ENCODE measurements around the gene PRR33.

Gene PRR33

DNA sequence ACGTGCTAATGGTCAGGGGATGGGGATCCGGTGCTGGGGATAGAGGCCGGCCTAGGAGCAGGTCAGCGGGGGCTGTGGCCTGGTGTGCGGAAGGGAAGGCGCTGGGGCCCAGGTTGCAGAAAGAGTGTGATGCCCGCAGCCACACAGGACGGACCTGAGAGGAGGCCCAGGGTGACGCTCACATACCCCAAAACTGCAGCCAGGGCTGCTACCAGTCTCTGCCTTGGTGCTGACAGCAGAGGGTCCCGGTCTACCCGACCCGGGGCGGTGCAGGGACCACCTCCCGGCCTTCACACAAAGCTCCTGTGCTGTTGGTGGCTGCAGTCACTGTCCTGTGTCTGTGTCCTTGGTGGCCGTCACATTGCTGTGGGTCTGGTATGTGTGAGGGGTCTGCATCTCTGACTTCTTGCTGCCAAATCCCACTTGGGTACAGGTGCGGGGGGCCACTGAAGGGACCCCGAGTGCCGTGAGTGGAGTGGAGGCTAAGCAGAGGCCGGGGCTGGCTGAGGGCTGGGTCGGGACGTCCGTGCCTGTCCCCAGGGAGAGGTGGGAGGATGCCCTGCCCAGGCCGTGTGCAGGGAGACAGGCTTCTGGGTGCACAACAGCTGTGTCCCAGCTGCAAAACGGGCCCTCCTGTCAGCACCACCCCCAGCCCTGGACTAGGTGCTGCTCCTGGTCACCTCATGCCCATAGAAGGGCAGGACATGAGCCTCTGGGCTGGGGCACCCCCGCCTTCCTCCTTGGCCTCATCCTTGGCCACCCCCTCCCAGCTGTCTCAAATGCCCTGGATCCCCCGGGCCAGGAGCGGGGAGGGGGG lies 37.4 kb downstream of the PRR33 start:
- no peak for DNase-seq (ENCODE audit: low read depth, low spot score)
- no peak overlapping the region for H3K4me3 ChIP-seq (ENCODE audit: low read depth, low read length)
- TF ChIP-seq, protein P1, sequence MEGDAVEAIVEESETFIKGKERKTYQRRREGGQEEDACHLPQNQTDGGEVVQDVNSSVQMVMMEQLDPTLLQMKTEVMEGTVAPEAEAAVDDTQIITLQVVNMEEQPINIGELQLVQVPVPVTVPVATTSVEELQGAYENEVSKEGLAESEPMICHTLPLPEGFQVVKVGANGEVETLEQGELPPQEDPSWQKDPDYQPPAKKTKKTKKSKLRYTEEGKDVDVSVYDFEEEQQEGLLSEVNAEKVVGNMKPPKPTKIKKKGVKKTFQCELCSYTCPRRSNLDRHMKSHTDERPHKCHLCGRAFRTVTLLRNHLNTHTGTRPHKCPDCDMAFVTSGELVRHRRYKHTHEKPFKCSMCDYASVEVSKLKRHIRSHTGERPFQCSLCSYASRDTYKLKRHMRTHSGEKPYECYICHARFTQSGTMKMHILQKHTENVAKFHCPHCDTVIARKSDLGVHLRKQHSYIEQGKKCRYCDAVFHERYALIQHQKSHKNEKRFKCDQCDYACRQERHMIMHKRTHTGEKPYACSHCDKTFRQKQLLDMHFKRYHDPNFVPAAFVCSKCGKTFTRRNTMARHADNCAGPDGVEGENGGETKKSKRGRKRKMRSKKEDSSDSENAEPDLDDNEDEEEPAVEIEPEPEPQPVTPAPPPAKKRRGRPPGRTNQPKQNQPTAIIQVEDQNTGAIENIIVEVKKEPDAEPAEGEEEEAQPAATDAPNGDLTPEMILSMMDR (IDR thresholded peaks at IDR 0.05; ENCODE audit: low read depth, low read length): no peak
- in situ Hi-C loops (cut with HindIII; ENCODE audit: low sequenced_read_pairs): no loop called here

- no peak overlapping the region for H3K4me3 ChIP-seq (ENCODE audit: low read depth, low read length)
- DNase-seq (ENCODE audit: low read depth, low spot score): no peak
- TF ChIP-seq, protein P1 (IDR thresholded peaks at IDR 0.05; ENCODE audit: low read depth, low read length): no peak
- in situ Hi-C loops (cut with HindIII; ENCODE audit: low sequenced_read_pairs): no loop called here
Observed at GRCh38 chr11:1853376-1854131, 38.1 kb downstream of the PRR33 start.

DNA sequence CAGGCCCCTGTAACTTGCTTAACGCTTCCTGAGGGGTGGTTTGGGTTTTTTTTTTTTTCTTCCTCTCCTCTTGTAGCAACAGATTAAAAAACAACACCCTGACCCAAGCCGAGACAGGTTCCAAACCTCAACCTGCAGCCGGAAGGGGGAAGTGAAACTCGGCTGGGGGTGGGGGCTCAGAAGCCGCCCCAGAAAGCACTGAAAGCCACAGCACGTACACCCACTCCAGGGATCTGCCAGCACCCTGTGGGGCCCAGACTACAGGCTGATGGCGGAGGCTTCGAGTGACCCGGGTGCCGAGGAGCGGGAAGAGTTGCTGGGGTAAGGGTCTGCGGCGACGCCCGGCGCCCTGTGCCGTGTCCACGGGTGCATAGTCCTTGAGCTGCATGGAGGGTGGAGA lies 38.8 kb downstream of the PRR33 start, which contains the start of gene LSP1:
Gene LSP1, plus strand, starts transcription at position 208 of the 400 bp plus-strand sequence. Its CDS starts 61 bp downstream, at position 269.
- no peak within 1 kb of the TSS for H3K4me3 ChIP-seq (ENCODE audit: low read depth, low read length)
- in situ Hi-C loops (cut with HindIII; ENCODE audit: low sequenced_read_pairs): no loop called here
- TF ChIP-seq, protein P1 (IDR thresholded peaks at IDR 0.05; ENCODE audit: low read depth, low read length): no peak
- no peak for DNase-seq (ENCODE audit: low read depth, low spot score)

DNA sequence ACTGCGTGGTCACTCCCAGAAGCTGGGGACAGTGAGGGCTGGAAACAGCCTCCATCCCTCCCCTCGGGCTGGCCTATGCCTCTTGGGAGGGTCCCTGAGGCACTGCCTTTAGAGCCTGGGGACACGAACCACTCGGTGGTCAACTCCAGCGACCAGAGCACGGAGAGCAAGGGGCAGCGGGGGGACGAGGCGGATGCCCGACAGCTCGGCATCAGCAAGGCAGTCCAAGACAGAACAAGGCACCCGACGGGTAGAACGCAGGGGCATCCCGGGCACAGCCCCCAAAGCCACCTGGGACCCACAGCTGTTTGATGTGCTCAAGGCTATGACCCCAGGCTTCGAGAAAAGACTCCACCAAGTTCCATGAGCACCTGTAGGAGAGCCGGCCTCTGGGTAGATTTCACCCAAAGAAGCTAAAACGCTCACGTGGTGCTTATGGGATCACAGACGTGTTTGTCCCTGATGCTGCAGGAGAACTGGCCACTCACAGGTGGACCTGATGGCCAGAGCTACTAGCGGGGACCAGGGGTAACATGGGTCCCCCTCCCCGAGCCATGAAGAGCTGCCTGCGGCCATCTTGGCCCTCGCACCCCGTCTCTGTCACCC lies 39.3 kb downstream of the PRR33 start:
- no peak overlapping the region for H3K4me3 ChIP-seq (ENCODE audit: low read depth, low read length)

DNA sequence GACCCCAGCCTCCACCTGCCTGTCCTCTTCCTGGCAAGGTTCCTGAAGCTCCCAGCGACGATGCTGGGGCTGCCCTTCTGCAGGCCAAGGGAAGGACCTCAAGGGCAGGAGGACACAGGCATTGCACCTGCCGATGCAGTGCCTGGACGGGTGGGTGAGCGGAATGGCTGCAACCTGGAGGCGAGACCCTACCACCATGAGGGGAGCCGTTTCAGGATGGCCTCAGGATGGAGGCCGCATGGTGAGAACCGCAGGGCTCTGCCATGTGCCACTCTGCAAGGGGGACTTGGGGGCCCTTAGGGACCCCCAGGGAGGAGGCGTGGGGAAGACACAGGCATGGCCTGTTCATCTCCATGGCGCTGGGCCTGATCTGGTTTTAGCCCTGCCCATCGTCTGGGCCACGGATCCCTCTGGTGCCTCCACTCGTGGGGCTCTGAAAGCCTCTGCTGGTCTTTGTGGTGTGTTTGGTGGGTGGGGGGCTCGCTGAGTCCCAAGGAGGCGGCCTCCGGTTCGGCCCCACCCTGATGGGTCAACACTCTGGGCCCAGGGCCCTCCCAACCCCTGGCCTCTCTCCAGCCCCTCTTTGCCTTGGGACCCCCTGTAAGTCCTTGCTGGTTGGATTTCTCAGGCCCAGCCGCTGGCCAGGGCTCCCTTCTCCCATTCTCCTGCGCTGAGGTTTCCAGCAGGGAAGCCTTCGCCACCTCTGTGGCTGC lies 40.1 kb downstream of the PRR33 start:
- H3K4me3 ChIP-seq (ENCODE audit: low read depth, low read length): no peak overlapping the region
- no peak for DNase-seq (ENCODE audit: low read depth, low spot score)
- in situ Hi-C loops (cut with HindIII; ENCODE audit: low sequenced_read_pairs): no loop called here
- TF ChIP-seq, protein P1 (IDR thresholded peaks at IDR 0.05; ENCODE audit: low read depth, low read length): no peak

More for the DNA sequence above, 39.3 kb downstream of the PRR33 start:
- TF ChIP-seq, protein P1 (IDR thresholded peaks at IDR 0.05; ENCODE audit: low read depth, low read length): no peak
- no peak for DNase-seq (ENCODE audit: low read depth, low spot score)
- in situ Hi-C loops (cut with HindIII; ENCODE audit: low sequenced_read_pairs): no loop called here

Measured in astrocyte of the spinal cord (primary cell).